ENCODE results near the gene VAMP1.
A peak's percentile ranks its signal among the peaks of the same experiment; 100 is the strongest.
"Not testable (repeated sequence)": the region's sequence is repeated elsewhere in the genome, so short reads cannot be mapped to it uniquely, and the experiment has no call there.

The VAMP1 gene

DNA sequence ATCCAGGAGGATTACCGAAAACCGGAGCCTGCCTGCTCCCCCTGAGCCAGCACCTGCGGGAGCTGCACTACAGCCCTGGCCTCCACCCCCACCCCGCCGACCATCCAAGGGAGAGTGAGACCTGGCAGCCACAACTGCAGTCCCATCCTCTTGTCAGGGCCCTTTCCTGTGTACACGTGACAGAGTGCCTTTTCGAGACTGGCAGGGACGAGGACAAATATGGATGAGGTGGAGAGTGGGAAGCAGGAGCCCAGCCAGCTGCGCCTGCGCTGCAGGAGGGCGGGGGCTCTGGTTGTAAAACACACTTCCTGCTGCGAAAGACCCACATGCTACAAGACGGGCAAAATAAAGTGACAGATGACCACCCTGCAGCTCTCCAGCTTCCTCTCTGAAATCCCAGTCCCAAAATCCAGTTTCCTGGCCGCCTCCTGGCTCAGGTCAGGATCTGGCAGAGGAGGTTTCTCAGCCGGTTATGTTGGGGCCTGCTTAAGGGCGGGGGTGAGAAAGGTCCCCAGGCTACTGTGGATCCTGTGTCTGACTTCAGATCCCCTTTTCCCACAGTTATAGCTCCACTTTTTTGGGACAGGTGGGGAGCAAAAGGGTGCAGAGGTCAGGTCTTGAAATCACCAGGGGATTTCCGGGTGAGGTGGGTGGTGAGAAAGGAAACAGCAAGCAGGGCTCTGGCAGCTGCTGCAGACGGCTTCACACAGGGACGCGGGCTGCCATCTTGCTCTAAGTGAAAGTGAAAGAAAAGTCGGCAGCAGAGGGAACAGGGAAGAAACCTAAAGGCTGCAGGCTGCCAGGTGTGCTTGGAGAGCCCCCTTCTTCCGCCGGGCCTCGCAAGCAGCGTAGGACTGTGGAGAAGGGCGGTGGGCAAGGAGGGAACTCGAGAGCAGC, 18.9 kb downstream of the VAMP1 start, which contains the start of gene TAPBPL:
TAPBPL (plus strand) TSS at position 695 of the 897 bp plus-strand sequence. CDS start 207 bp downstream, outside the sequence.
- DNase-seq = peak; percentile 76

- DNase-seq = no peak
Observed at GRCh38 chr12:6450869-6451347, 19.6 kb downstream of the VAMP1 start.

- no peak for DNase-seq
Observed at GRCh38 chr12:6450091-6450868, 20.2 kb downstream of the VAMP1 start.

DNA sequence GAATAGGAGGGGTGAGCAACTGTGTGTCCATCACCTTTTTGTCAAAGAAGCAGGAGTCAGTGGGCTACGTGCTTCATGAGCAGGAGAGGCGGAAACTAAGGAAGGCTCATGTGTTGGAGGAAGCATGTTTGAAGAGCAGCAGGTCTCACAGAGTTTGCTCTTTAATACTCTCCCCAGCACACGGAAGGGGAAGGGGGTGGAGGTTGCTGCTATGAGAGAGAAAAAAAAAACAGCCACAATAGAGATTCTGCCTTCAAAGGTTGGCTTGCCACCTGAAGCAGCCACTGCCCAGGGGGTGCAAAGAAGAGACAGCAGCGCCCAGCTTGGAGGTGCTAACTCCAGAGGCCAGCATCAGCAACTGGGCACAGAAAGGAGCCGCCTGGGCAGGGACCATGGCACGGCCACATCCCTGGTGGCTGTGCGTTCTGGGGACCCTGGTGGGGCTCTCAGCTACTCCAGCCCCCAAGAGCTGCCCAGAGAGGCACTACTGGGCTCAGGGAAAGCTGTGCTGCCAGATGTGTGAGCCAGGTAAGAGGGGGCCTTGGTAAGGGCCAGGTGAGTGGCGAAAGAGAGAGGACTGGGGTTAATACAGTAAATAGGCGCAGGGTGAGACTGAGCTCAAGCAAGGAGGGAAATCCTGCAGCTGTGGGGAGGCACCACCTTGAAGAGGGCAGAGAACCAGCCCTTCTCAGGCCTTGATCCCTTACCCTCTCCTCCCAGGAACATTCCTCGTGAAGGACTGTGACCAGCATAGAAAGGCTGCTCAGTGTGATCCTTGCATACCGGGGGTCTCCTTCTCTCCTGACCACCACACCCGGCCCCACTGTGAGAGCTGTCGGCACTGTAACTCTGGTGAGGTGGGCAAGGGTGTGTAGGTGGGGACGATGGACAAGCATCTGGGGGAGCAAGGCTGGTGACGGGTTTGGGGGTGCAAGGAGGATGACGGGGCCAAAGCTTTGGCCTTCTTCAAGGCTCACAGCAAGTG, 25.5 kb downstream of the VAMP1 start, which contains the start of gene CD27:
CD27 (plus strand) TSS at position 252 of the 985 bp plus-strand sequence; CDS start at position 393, 141 bp downstream.
- no peak for DNase-seq

- no peak for DNase-seq
Observed at GRCh38 chr12:6444031-6444430, 26.4 kb downstream of the VAMP1 start.

- no peak for DNase-seq
Observed at GRCh38 chr12:6443361-6443983, 27.0 kb downstream of the VAMP1 start.

- no peak for DNase-seq
Observed at GRCh38 chr12:6442836-6443235, 27.6 kb downstream of the VAMP1 start.

DNA sequence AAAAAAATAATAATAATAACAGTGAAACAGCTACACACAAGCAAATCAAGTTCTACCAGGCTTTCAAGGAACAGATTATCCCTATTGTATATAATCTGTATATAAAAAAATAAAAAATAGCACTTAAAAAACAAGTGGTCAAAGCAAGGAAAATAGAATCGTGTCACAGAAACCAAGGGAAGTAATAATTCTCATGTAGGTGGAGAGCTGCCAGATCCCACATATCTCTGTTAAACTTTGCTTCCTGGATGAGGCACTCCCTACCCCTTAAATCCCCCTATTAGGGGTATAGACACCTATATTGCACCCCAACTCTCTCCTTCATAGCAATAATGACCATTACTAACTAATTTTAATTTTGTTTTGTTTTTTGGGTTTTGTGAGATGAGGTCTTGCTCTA, 30.1 kb downstream of the VAMP1 start:
- DNase-seq = no peak

GRCh38 chr12:6438345-6438744, 32.1 kb downstream of the VAMP1 start:
- no peak for DNase-seq

DNA sequence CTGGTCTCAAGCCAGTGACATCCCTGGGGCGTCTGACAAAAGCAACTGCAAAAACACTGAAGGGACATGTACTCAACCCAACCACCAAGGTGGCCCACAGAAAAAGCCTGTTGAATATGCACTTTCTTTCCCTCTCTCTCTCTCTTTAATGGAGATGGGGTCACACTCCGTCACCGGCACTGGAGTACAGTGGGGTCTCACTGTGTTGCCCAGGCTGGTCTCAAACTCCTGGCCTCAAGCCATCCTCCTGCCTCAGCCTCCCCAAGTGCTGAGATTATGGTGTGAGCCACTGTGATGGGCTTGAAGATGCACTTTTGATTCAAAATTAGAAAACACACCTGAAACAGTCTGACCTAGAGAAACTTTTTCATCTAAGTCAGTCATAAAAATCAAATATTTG, 32.9 kb downstream of the VAMP1 start:
- DNase-seq = no peak

DNA sequence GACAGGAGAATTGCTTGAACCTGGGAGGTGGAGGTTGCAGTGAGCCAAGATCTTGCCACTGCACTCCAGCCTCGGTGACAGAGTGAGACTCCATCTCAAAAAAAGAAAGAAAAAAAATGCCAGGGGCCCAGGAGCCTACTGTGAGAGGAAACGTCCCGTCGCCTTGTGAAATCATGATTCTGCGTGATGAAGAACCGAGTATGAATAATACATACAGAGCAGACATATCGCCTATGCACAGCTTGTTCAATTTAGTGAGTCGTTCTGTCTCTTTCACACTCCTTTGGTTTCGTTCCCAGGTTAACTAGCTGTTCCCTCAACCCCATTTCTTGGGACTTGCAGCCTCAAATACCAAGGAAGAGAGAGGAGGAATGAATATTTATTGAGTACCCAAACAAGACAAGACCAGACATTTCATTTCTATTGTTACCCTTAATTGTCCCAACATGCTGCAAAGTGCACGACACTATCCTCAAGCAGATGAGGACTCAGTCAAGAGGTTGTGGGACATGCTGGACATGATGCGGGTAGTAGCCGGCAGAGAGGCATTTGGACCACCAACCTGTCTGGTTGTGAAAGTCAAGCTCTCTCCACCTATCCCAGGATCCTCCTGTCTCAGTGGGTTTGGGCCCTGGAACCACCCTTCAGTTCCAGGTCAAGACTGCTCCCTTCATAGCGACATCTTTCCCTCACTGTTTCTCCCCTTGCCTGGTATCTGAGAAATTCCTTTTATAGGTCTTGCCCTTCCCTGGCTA, 34.3 kb downstream of the VAMP1 start:
- DNase-seq = no peak

- peak; percentile 15 for DNase-seq
Observed at GRCh38 chr12:6434205-6435140, 36.0 kb downstream of the VAMP1 start.

DNA sequence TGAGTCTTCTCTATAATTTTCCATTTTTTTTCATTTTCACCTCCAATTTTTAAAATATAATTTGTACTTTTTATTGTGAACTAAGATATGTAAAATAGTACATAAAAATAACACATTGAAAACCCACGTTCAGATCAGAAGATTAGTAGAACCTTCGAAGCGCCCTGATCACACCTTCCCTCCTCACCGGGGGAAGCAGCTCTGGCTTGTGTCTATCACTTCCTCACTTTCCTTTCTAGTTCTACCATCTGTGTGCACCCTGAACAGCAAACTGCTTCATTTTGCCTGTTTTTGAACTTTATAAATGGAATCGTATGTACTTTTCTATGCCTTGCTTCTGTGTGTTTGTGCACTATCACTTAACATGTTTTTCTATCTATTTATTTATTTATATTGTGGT, 37.5 kb downstream of the VAMP1 start:
- no peak for DNase-seq

- no peak for DNase-seq
Observed at GRCh38 chr12:6430124-6430989, 40.1 kb downstream of the VAMP1 start.

- no peak for DNase-seq
Observed at GRCh38 chr12:6428326-6428725, 42.2 kb downstream of the VAMP1 start.

DNA sequence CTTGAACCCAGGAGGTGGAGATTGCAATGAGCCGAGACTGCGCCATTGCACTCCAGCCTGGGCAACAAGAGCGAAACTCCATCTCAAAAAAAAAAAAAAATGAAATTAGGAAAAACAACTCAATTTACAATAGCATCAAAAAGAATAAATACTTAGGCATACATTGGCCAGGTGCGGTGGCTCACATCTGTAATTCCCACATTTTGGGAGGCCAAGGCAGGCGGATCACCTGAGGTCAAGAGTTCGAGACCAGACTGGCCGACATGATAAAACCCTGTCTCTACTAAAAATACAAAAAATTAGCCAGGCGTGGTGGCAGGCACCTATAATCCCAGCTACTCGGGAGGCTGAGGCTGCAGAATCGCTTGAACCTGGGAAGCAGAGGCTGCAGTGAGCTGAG, 42.7 kb downstream of the VAMP1 start:
- DNase-seq = not testable (repeated sequence)

- peak; percentile 63 for DNase-seq
Observed at GRCh38 chr12:6426882-6427671, 43.4 kb downstream of the VAMP1 start.
